Hindlimb muscle (tissue), 1 donor: ENCODE measurements around the gene GABRA5. TPM values are rescaled to one million over a fixed set of nuclear protein-coding genes. Genes with fewer than 3 reads are reported as not detected.
A peak's percentile ranks its signal among the peaks of the same experiment; 100 is the strongest.
"Not testable (repeated sequence)": the region's sequence is repeated elsewhere in the genome, so short reads cannot be mapped to it uniquely, and the experiment has no call there.

ENCODE experiments used
- DNase-seq: peaks from one replicate; pipeline ENCODE4 v3.0.0-alpha.2; 2013
- polyA plus RNA-seq: library from polyadenylated mRNA; unstranded; fragments of 120-200 nt; gene quantifications from one replicate; pipeline ENCODE4 v1.2.1, GENCODE V29; 2013; ENCODE audit not compliant: insufficient read length

The GABRA5 gene
- polyA plus RNA-seq: not detected

DNA sequence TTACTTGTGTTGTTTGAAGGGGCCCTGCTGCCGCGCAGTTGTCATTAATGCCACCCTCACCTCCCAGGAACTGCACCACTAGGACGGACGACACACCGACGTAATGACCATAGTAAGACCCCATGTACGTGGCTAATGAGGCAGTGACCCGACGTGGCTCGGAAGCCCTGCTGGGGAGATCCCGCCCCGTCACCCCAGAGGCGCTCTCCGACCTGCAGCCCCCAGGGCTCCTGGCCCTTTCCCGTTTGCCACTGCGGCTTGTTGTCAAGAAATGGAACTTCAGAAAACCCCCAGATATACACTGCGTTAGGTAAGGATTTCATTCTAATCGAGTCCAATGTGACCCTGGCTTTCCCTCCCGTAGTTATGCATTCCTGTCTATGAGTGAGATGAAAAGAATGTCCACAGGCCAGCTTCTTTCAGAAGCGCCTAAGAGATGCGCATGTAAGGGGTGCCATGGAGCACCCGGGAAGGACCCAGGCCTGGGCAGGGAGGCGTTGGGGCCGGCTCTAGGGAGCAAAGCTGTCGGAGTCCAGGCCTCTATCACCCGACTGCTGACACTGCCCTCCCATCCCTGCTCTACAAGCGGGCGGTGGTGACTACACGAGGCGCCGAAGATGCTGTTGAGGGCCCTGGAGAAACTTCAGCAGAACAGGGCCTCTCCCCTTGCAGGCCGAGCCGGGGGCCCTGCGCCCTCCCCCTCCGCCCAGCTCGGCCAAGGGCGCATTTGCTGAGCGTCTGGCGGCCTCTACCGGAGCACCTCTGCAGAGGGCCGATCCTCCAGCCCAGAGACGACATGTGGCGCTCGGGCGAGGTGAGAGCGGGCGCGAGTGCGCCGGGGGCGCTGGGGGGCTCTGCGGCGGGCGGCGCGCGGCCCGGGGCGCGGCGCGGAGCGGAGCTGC is at the start of gene GABRA5:
Gene GABRA5, plus strand, starts transcription at position 765 of the 902 bp plus-strand sequence. CDS start 2,187 bp downstream, outside the sequence.
- no peak for DNase-seq

DNA sequence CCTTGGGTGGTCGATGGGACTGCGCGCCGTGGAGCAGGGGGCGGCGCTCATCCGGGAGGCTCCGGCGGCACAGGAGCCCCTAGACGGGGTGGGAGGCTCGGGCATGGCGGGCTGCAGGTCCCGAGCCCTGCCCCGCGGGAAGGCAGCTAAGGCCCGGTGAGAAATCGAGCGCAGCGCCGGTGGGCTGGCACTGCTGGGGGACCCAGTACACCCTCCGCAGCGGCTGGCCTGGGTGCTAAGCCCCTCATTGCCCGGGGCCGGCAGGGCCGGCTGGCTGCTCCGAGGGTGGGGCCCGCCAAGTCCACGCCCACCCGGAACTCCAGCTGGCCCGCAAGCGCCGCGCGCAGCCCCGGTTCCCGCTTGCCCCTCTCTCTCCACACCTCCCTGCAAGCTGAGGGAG is 35.7 kb upstream of the GABRA5 start:
- DNase-seq: not testable (repeated sequence)

DNA sequence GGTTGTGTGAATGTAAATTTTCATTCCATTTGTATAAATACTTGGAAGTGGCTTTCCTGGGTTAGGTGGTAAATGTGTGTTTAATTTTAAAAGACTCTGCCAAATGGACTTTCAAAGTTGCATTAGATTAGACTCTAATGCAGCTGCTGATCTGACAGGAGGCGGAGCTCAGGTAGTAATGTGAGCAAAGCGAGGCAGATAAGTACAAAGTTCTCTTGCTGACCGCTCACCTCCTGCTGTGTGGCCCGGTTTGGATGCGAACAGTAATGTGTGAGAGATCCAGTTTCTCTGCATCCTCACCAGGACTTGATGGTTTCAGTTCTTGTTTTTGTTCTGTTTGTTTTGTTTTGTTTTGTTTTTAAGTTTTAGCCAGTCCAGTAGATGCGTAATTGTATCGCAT is 34.9 kb upstream of the GABRA5 start:
- DNase-seq: no peak

DNA sequence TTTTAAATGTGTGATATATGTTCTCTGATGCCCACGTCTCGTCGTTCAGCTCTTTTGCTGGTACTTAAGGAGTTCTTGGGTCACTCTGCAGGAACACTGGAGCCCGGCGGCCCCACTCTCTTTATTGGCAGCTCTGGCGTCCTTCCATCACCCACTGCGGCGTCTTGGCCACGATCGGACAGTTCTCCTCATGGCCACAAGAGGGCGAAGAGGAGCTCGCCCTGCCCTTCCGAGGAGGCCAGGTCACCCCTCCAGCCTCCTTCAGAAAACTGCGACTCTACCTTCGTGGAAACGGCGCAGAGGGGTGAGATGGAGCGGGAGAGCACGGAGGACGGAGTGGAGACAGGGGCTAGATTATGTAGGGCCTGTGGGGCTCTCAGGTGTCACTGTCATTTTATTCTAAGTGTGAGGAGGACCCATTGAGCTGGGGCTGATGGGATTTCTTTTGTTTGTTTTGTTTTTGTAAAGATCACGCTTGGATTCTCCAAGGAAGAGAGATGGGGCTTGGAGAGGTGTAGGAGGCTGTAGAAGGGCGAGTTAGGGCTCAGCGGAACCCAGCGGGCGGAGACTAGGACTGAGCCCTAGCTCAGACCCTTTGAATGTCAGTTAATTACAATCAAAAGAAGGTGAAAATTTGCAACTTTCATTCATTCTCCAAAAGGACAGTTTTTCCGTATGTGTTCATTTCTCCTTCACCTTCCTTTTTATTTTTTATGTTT is 28.0 kb upstream of the GABRA5 start:
- no peak for DNase-seq

DNA sequence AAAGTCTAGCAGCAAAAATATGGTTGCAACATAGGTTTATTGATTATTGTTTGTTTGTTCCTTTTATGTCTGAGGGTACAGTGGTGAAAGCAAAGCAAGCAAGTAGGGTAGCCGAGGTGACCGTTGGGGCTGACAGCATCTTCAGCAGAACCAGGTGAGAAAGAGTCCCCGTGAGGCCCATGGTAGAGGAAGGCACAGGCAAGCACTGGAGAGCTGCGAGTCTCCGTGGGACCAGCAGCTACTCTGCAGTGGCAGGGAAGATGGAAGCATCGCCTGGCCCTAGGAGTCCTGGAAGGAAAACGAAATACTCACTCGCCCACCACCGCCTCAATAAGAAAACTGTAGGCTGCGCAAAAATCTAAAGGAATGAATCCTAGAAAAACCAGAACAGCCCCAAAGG is 25.3 kb upstream of the GABRA5 start:
- no peak for DNase-seq

DNA sequence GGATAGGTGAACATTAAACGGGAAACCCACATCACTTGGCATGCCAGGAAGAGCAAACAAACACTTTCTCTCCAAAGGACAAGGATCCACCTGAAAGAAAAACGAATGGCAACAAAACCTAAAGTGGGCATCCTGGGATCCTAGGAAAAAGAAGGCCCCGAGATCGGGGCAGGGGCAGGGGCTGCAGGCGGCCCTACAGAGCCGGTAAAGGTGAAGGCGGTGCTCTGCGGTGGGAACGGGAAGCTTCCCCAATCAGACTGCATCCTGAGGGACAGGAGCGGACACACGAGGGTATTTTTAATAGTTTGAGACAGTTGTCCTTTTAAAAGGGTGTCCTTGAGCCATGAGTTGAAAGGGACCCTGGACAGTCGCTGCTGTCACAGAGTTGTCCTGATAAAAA is 24.9 kb upstream of the GABRA5 start:
- DNase-seq: no peak

DNA sequence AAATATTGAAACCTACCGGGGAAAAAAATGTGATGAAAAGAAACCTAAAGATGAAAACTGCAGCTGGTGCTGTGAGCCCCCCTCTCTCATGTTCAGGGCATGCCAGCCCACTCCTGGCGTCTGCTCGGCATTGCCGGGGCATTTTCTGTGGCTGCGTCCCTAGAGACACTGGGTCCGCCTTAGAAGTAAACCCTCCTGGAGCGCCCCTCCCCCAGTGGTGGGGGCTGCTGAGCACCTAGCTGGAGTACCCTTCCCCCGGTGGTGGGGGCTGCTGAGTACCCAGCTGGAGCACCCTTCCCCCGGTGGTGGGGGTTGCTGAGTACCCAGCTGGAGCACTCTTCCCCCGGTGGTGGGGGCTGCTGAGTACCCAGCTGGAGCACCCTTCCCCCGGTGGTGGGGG is 24.5 kb upstream of the GABRA5 start:
- no peak for DNase-seq

DNA sequence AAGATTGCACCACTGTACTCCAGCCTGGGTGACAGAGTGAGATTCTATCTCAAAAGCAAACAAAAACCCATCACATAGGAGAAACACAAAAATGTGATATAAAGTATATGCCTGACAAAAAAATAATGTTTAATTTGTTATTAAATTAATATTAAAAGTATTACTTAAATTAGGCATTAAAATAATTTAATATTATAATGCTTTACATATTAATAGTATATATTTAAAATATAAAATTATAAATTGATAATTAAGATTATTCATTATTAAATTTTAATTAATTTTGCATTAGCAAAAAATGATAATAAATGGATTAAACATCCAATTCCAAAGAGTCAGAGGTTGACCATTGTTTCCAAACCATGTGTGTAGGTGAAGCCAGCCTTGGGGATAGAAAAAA is 22.0 kb upstream of the GABRA5 start:
- DNase-seq: no peak

DNA sequence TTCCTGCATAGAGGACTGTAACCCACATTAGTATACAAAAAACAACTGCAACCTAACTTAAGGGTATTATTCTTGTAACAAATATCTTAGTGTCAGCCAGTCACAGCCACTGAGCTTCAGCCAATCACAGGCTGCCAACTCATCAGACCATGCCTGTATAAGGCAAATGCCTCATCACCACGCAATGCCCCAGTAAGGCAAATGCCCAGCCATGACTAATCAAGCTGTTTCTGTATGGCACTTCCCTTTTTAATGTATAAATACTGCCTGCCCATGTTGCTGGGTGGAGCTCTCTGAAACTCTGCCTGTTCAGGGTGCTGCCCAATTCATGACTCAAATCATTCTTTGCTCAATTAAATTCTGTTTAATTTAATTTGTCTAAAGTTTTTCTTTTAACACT is 18.4 kb upstream of the GABRA5 start:
- DNase-seq: no peak

DNA sequence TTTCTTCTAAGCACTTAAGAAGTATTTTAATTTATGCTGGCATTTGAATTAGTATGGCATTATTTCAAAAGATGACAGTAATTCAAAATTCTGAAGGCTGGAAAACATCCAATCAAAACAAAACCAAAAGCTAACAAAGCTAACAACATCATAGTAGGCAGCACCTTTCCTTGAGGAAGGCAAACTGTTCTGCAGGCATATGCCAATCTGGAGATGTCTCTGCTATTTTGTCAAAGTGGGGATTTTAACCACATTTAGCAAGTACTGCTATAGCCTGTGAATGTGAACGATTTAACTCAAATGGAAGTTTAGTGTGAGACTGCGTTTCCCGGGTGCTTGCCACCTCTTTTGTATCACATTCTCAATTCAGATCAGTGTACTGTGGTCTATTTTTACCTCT is 16.7 kb upstream of the GABRA5 start:
- DNase-seq: no peak

DNA sequence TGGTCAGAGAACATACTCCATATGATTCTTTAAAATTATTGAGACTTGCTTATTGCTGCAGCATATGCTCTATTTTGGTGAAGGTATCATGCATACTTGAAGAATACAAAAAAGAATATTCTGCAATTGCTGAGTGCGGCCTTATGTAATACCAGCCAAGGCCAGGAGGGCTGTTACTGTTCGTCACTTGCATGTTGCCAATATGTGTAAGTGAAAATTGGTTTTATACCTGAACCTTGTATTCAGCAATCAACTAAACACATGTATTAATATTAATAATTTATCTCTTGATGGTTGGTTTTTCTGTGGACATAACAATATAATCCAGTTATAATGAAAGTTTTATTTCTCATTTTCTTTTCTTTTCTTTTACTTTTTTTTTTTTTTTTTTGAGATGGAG is 13.9 kb upstream of the GABRA5 start:
- DNase-seq: no peak

DNA sequence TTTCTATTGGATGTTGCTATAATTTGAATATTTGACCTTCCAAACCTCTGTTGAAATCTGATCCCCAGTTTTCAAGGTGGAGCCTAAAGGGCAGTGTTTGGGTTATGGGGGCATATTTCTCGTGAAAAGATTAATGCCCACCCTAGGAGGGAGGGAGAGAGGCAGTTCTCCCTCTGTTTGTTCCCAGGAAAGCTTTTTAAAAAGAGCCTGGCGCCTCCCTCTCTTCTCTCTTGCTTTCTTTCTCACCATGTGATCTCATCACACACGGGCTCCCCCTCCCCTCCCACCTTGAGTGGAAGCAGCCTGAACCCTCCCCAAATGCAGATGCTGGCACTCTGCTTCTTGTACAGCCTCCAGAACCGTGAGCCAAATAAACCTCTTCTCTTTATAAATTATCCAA is 12.4 kb upstream of the GABRA5 start:
- no peak for DNase-seq

DNA sequence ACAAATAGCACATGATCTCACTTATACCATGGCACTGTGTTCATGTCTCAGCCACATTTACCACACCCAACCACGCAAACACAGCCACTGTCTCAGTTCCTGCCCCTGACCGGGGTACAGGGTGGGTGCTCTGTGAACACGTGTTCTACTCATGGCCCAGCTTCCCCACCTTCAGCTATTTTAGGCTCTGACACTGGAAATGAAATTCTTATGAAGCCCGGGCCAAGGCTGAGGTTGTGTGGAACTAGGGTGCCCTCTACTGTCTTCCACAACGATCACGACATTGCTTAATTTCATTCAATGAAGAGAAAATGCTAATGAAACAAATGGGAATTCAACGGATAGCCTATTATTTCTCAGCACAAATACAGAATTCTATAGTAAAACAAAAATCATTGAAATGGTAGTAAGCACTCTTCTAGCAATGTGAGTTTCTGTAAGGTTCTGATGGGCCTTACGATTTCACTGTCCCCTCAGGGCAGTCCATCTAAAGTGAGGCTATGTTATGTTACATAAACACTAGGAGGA is 2.1 kb upstream of the GABRA5 start:
- peak; percentile 40 for DNase-seq

DNA sequence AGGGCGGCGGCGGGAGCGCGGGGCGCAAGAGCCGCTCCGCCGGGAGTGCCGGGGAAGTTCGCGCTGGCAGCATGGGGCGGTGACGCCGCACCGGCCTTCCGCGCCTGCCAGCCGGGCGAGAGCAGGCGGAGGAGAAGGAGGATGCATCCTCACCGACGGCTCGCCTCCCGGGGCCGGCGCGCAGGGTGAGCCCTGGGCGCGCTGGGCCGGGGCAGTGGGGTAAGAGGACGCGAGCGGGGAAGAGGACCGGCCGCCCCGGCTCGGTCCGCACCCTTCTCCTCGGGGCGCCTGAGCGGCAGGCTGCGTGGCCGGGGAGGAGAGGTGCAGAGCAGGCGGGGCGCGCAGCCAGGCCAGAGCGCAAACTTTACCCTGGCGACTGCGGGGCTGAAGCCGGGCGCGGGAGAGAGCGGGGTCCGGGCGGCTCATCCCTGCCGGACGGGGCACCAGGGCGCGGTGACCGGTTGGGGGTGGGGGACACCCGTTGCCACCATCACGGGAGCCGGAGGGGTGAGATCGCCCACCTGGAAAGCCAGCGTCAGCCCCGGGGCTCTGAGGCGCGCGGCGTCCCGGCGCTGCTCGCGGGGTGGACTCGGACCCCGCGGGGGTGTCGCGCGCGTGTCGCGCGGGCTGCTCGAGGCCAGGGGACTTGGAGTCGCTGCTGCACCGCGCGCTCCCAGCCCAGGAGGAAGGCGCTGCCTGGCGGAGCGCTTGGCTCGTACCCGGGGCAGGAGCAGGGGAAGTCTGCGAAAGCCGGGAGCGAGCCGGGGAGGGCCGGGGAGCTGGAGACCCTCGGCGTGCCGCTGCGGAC is 542 bp downstream of the GABRA5 start:
- DNase-seq: no peak

DNA sequence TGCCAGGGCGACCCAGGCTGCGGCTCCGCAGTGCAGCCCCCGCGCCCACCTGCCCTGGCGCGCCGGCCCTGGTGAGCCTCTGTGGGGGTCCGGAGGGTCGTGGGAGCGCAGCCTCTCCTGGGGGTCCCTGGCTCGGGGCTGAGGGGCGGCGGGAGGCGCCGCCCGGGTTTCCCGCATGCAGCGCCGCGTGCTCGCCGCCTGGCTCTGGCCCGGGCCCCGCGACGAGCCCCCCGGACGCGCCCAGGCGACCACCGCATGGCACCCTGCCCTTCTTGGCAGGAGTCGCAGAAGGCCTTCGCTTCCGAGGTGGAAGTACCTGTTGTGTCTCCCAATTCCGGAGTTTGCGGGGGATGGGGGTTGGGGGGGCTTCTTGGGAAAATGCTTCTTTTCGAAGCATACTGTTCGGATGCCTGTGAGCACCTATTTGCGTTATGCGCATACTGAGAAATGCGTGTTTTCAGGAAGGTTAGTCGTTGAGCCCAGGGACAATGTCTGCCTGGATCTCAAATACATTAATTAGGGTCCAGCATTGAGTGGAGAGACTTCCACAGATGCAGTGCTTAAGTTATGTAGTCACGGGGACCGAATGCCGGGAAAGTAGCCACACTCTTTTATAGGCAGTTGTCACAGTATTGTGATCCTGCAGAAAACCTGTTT is 1.3 kb downstream of the GABRA5 start:
- DNase-seq: no peak

DNA sequence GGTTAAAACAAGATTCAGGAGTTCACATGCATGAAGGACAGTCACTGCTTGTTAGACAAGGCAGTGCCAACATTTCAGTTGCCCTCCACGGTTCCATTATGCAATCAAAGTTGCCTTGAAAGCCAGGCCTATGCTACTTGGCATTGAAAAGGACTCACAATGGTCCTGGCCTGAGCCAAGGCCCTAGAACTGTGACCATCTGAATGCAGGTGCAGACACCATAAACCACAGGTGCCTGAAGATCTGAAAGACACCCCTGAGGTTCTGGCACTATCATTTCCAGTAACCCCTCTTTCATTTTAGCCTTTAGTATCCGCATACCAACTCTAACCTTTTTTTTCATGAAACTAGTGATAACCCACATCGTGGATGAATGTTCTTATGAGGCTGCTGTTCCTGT is 2.8 kb downstream of the GABRA5 start:
- DNase-seq: no peak

DNA sequence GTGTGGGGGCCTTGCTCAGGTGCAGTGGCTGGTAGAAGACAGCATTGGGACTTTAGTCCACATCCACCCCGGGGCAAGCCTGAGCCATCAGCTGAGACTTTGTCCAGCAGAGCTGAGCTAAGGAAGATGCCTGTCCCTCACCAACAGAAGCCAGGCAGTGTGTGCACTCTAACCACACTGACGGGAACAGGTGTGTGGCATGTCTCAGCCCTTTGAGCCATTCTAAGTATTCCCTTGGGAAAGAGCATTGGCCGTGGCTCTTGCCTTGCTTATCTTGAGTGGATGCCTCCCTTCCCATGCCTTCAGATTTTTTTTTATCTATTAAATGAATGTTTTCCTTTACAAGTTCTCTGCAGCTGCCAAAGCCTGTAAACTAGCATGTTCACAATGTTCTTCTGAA is 3.5 kb downstream of the GABRA5 start:
- DNase-seq: no peak

DNA sequence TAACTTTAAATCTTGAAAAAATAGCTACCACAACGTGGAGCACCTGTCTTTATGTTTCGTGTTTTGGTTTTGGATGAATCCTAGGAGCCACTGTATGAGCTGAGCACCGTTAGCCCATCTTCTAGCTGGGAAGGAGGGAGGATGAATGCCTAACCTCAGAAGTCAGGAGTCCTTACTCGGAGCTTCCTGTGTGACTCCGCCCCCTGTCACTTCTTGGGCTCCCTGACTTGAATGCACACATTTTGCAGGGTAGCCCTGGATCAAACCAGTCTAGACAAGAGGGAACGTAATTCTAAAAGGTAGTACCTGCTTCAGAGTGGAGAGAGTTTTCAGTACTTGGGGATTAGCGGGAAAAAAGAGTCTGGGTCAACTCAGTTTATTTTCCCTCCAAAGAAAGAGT is 5.3 kb downstream of the GABRA5 start:
- DNase-seq: no peak

DNA sequence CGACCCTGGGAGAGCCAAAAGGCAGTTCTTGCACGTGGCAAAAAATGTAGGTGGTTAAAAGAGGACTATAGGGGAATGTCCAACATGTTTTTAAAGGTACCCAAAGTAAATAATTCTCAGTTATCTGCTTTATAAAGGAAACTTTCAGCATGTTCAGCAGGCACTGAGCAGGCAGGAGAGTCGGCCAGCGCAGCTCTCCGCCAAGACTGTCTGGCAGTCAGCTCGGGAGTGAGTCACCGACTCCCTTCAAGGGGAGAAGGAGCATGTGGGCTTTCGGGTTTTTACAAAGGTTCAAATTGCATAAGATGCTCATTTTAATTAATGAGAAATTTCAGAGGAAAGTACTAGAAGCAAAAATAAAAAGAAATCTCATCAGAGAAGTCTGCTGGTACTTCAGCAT is 7.0 kb downstream of the GABRA5 start:
- DNase-seq: peak; percentile 49

DNA sequence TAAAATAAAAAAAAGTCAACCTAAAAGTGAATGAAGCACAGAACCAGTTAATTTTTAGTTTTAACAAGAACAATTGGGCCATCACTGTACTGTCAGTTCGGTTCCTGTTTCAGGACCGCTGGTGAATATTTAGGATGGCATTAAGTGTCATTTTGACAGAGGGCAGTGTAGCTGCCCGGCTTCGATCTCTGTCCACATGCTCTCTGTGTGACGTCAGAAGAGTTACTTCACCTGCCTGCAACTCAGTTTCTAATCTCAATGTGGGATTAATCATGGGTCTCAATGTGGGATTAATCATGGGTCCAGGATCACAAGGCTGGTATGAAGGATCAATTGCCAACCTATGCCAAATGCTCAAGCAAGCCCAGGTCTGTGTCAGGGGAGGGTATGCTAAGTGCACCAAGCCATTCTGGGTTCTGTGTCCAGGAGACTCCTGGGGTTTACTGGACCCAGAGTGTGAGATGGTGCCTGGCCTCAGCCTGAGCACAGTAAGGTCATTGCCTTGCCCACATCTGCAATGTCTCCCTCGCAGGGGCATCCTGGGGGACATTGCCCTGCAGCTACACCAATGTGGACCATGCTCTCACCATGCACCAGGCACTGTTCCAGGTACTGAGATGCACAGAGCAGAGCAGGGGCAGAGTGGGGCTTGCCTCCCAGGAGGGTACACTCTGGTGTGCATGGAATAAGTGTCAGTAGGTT is 8.1 kb downstream of the GABRA5 start:
- DNase-seq: no peak

DNA sequence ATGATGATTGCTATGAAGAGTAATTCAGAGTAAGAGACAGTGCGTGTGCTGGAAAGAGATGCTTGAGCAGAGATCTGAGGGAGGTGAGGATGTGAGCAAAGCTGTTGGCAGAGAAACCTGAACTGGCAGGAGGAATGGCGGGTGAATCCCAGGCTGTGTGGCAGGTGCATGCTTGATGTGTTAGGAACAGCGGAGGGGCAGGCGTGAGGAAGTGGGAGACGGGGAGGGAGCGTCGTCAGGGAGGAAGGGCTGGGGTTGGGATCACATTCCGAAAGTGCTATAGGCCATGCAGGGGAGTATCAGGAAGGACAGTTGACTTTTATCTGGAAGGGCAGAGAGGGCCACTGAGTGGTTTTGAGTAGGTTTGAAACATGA is 8.6 kb downstream of the GABRA5 start:
- no peak for DNase-seq

DNA sequence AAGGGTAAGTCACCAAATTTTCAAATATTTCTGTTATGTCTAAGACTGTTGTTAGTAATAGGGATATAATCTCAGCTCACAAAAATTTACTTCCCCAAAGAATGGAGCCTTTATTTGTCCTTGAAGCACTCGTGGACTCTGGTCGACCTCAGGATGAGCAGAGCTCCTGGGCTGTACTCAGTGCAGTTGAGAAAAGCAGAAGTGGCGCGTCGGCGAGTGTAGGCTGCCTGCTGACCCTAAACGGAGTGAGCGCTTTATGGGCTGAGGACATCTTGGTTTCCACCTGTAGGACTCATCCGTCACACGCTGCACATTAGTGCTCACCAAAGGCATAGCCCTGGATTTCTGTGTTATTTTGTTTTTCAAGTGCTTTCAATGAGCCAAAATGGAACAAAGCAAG is 11.0 kb downstream of the GABRA5 start:
- DNase-seq: no peak
